NT2/D1 (cell line): ENCODE results near the gene EXOC6.

Experiments used
- SUZ12 ChIP-seq: IDR thresholded peaks from 2 replicates; pipeline ENCODE4 v1.6.1; 2011; ENCODE audit not compliant: insufficient read length, insufficient read depth; ENCODE audit errors: extremely low read depth
- YY1 ChIP-seq: IDR thresholded peaks from 2 replicates; pipeline ENCODE4 v1.6.1; 2011; ENCODE audit not compliant: insufficient read length, insufficient read depth
- ZNF274 ChIP-seq: IDR thresholded peaks from 2 replicates; pipeline ENCODE4 v1.6.1; 2011; ENCODE audit warnings: mild to moderate bottlenecking, low read depth, low read length

GRCh38 chr10:93065675-93066543 lies 217.6 kb downstream of the EXOC6 start:
- TF ChIP-seq YY1 (no peak), SUZ12 (peak; percentile 34), ZNF274 (no peak)
